Breast epithelium (tissue), 4 donors: ENCODE results near the gene SCN10A. TPM values are rescaled to one million over a fixed set of nuclear protein-coding genes. Genes with fewer than 3 reads are reported as not detected.

ENCODE experiments used
- DNase-seq, 2 donors: peaks; one replicate each; pipeline ENCODE4 v3.0.0-alpha.2; 2019; ENCODE audit warnings: low spot score in 2 of 2
- H3K27ac ChIP-seq, 2 donors: fragments of 200-600 bp; sonication (generic) in 1 of 2; one replicate each; pipeline ENCODE4 v1.5.1; 2016 to 2019; ENCODE audit warnings: mild to moderate bottlenecking in 1 of 2
- H3K27me3 ChIP-seq, 2 donors: fragments of 200-600 bp; sonication (generic) in 1 of 2; one replicate each; pipeline versions ENCODE4 v1.5.1 to v1.6.0; 2017 to 2019; ENCODE audit warnings: control low read depth in 1 of 2, mild to moderate bottlenecking in 1 of 2
- H3K36me3 ChIP-seq: fragments of 200-600 bp; one replicate; pipeline ENCODE4 v1.5.1; 2019
- H3K4me1 ChIP-seq, 2 donors: fragments of 200-600 bp; sonication (generic); one replicate each; pipeline ENCODE4 v1.5.1; 2016 to 2019; ENCODE audit warnings: control low read depth in 1 of 2
- H3K4me3 ChIP-seq, 3 donors: fragments of 200-600 bp; sonication (generic); 1 replicate in 2 of 3; 2 replicates in 1 of 3; pipeline ENCODE4 v1.5.1; 2016 to 2019; ENCODE audit warnings: mild to moderate bottlenecking in 3 of 3, moderate library complexity in 2 of 3
- H3K9me3 ChIP-seq, 2 donors: fragments of 200-600 bp; sonication (generic) in 1 of 2; one replicate each; pipeline ENCODE4 v1.5.1; 2016 to 2019; ENCODE audit warnings: control low read depth in 1 of 2
- CTCF ChIP-seq, 3 donors: fragments of 450-650 bp; IDR thresholded peaks; one replicate each; pipeline ENCODE4 v1.5.1; 2016 to 2017; ENCODE audit warnings: antibody characterized with exemption in 3 of 3, mild to moderate bottlenecking in 3 of 3, moderate library complexity in 3 of 3
- POLR2A ChIP-seq: fragments of 450-650 bp; IDR thresholded peaks from one replicate; pipeline ENCODE4 v1.6.1; 2016; ENCODE audit warnings: antibody characterized with exemption, mild to moderate bottlenecking, moderate library complexity
- POLR2AphosphoS5 ChIP-seq, 3 donors: sonication (generic); formaldehyde crosslinking; IDR thresholded peaks; one replicate each; pipeline ENCODE4 v1.6.1; 2017; ENCODE audit warnings: antibody characterized with exemption in 3 of 3
- intact Hi-C: fragments of 100-400 bp; cut with DNase I; formaldehyde crosslinking; loops from one replicate; pipeline ENCODE4 v1.15.1; 2023; ENCODE audit warnings: low total_unique reads
- total RNA-seq, 3 donors: library from RNA; depleted of rRNA; stranded (reverse); fragments of >200 nt; gene quantifications; one replicate each; pipeline ENCODE4 v1.1.0, GENCODE V29; 2016

SCN10A gene
- total RNA-seq, 3 donors from 2014 or later, result not detected

DNA sequence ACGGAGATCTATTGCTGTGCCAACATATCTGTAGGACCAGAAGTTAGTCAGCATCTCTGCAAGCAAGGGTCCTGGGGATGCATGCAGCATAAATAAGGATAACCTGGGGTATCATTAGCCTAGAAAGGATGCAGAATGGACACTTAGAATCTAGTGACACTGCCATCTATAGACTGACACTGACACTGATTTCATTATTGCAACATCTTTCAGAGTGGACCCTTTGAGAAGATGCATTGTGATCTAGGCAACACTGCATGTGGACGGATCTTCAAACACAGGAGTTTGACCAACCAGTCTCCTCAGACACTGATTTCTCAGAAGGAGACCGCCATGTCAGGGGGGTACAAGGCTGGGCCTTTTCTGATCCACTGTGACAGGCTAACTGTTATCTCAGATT lies 52.4 kb downstream of the SCN10A start:
- TF ChIP-seq CTCF (IDR thresholded peaks at IDR 0.05) (no peak), POLR2A (no peak), POLR2AphosphoS5 (IDR thresholded peaks at IDR 0.05) (no peak)
- no peaks in the 10 kb centered on the region for H3K4me1 ChIP-seq
- no peak overlapping the region for H3K27ac ChIP-seq
- H3K4me3 ChIP-seq, result no peak overlapping the region
- no peak for DNase-seq
- peaks cover 0 to 11% of the 10 kb centered on the region in 2 donors for H3K9me3 ChIP-seq
- no peaks in the 10 kb centered on the region for H3K36me3 ChIP-seq
- intact Hi-C loops, result no loop called here
- no peaks in the 10 kb centered on the region for H3K27me3 ChIP-seq

- Histone ChIP-seq H3K27ac (no peak overlapping the region), H3K36me3 (no peaks in the 10 kb centered on the region), H3K4me1 (no peaks in the 10 kb centered on the region), H3K4me3 (no peak overlapping the region), H3K27me3 (no peaks in the 10 kb centered on the region), H3K9me3 (no peaks in the 10 kb centered on the region)
- no peak for DNase-seq
- no peak for TF ChIP-seq POLR2AphosphoS5 (IDR thresholded peaks at IDR 0.05)
- TF ChIP-seq POLR2A, result no peak
- TF ChIP-seq CTCF (IDR thresholded peaks at IDR 0.05), result no peak
- intact Hi-C loops, result no loop called here
These were observed 57.5 kb downstream of the SCN10A start for GRCh38 chr3:38758557-38758956.

DNA sequence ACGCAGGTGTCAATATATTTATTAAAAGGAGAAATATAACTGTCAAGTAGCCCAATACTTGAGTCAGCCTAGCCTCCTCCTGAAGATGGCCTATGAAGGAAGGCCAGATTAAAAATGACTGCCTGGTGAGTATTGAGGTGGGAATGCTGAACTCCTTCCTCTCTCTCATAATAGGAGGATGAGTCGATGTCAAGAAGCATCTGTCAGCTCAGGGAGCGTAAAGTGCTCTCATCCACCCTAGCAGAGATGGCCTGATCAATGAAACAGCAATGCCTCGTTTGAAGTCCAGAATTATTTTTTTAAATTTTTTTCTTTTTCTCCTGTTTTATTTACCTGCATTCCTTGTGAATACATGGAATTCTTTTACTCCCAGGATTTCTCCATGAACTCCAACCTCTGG lies 58.3 kb downstream of the SCN10A start:
- Histone ChIP-seq H3K27me3 (no peaks in the 10 kb centered on the region), H3K27ac (no peak overlapping the region), H3K4me3 (no peak overlapping the region), H3K36me3 (no peaks in the 10 kb centered on the region), H3K9me3 (no peaks in the 10 kb centered on the region), H3K4me1 (no peaks in the 10 kb centered on the region)
- intact Hi-C loops, result no loop called here
- DNase-seq, result no peak
- TF ChIP-seq POLR2AphosphoS5 (IDR thresholded peaks at IDR 0.05) (no peak), POLR2A (no peak), CTCF (IDR thresholded peaks at IDR 0.05) (no peak)

- Histone ChIP-seq H3K27me3 (no peaks in the 10 kb centered on the region), H3K36me3 (no peaks in the 10 kb centered on the region), H3K27ac (no peak overlapping the region), H3K4me1 (no peaks in the 10 kb centered on the region), H3K9me3 (no peaks in the 10 kb centered on the region), H3K4me3 (no peak overlapping the region)
- no peak for TF ChIP-seq POLR2AphosphoS5 (IDR thresholded peaks at IDR 0.05)
- no peak for TF ChIP-seq CTCF (IDR thresholded peaks at IDR 0.05)
- no peak for TF ChIP-seq POLR2A
- intact Hi-C loops, result no loop called here
- DNase-seq, result no peak
These were observed 59.1 kb downstream of the SCN10A start for GRCh38 chr3:38756892-38757291.

DNA sequence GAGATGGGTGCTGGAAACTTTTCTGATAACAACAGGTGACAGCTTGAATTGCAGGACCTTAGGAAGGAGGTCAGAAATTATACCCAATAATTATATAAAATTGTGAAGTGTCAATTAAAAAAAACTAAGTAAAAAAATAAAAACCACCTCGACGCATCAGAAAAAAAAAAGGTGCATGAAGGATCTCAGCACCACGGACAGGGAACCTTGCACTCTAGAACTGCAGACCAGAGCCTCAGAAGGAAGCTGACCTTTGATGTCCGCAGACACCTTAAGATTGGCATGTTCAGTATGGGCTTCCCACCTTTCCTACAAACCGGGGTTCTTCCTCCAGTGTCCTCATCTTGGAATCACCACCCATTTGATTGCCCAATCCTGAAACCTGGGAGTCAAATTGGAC lies 60.9 kb downstream of the SCN10A start:
- H3K9me3 ChIP-seq, result no peaks in the 10 kb centered on the region
- H3K27ac ChIP-seq, result no peak overlapping the region
- no peak for TF ChIP-seq CTCF (IDR thresholded peaks at IDR 0.05)
- no peak for TF ChIP-seq POLR2AphosphoS5 (IDR thresholded peaks at IDR 0.05)
- no peak for TF ChIP-seq POLR2A
- DNase-seq, result no peak
- no peaks in the 10 kb centered on the region for H3K27me3 ChIP-seq
- intact Hi-C loops, result no loop called here
- H3K4me3 ChIP-seq, result no peak overlapping the region
- H3K36me3 ChIP-seq, result no peaks in the 10 kb centered on the region
- no peaks in the 10 kb centered on the region for H3K4me1 ChIP-seq
